Activated T-cell treated with anti-CD3 and anti-CD28 coated beads for 1 hour (primary cell): ENCODE results near the gene ARL10.
A peak's percentile ranks its signal among the peaks of the same experiment; 100 is the strongest.

ENCODE experiments used
- DNase-seq: peaks from one replicate; pipeline ENCODE4 v3.0.0-alpha.2; 2020; ENCODE audit warnings: low read depth

The ARL10 gene

GRCh38 chr5:176410486-176411180, 45.3 kb downstream of the ARL10 start:
- no peak for DNase-seq

- DNase-seq, result no peak
Observed at GRCh38 chr5:176412517-176413254, 47.4 kb downstream of the ARL10 start.

DNA sequence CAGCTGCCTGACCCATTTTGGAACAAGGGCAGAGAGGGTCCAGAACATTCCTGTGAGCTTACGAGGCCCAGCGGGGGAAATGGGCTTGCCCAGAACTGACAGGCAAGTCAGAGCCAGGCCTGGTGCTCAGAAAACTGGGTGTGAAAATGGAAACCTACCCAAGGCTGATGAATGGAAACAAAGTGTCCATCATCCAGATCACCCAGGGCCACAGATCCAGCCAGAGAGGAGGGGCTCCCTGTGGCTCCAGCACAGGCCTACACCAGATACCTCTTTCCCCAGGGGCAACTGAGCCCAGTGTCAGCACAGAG, 47.9 kb downstream of the ARL10 start:
- DNase-seq, result no peak

DNA sequence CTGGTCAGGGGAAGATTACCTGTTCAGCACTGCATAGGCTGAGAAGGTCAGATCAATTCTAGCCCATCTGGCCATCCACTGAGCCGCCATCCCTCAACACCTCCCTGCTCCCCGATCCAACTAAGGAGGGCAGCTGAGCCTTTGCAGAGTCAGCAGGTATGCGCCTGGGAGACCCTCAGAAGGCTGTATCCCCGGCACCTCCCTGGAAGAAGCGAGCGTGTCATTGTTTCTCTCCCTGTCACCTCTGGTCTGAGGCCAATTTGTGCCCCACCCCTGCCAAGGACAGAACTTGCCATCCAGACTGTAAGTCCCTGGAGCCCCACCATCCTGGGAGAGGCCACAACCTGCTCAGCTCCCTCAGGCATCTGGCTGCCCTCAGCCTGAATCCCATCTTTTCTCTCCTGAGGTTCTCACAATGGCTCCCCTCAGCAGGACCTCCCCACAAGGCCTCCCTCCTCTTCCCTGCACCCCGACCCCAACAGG, 48.5 kb downstream of the ARL10 start:
- no peak for DNase-seq

DNA sequence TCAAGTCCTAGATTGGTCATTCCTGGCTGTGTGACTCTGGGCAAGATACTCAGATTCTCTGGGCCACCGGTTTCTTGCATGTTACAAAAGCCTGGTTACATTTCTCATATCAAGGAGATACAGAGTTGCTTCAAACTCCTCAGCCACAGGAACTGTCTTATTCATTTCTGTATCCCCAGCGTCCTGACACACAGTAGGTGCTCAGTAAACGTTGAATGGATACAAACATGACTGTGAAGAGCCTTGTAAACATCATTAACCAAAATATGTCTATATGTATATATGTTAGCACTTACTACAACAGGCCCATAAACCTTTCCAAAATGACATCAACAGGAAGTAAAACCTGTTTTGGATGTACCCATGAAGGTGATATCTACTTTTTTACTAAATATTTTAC, 49.4 kb downstream of the ARL10 start:
- no peak for DNase-seq

DNA sequence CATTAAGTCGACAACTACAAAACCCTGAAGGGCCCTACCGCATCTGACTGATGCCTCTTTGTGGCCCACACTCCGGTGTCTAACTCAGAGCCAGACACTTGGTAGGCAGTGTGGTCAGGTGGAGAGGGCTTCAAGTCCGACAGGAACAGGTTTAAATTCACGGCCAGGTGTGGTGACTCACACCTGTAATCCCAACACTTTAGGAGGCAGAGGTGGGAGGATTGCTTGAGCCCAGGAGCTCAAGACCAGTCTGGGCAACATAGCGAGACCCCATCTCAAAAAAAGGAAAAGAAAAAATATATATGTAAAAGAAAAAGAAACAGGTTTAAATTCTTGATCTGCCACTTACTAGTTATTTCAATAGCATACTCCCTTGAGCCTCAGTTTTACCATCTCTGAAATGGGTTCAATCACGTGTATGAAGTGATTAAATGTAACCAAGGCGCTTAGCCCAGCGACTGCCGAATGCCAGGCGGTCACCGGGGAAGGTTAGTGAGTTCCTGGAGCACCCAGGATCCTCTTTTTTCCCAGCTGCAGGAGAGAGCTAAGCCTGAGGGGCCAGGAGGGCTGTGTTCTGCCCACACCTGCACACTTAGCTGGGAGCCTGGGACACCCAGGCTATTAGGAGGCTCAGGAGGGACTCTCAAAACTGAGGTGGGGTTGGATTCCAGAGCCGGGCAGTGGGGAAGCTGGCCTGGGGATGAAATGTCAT, 50.1 kb downstream of the ARL10 start:
- no peak for DNase-seq

GRCh38 chr5:176415952-176416924, 51.0 kb downstream of the ARL10 start, which contains the start of gene CLTB:
TSS of gene CLTB (minus strand) at chr5:176416539. CDS start at chr5:176416363, 176 bp downstream.
- peak; percentile 90 for DNase-seq

- no peak for DNase-seq
Observed at GRCh38 chr5:176416965-176417364, 51.7 kb downstream of the ARL10 start.

GRCh38 chr5:176418251-176418650, 53.0 kb downstream of the ARL10 start:
- no peak for DNase-seq

GRCh38 chr5:176420086-176420485, 54.8 kb downstream of the ARL10 start:
- no peak for DNase-seq

GRCh38 chr5:176420972-176421544, 55.8 kb downstream of the ARL10 start:
- DNase-seq, result no peak

GRCh38 chr5:176424181-176424580, 58.9 kb downstream of the ARL10 start:
- no peak for DNase-seq

- DNase-seq, result no peak
Observed at GRCh38 chr5:176425138-176425537, 59.9 kb downstream of the ARL10 start.

DNA sequence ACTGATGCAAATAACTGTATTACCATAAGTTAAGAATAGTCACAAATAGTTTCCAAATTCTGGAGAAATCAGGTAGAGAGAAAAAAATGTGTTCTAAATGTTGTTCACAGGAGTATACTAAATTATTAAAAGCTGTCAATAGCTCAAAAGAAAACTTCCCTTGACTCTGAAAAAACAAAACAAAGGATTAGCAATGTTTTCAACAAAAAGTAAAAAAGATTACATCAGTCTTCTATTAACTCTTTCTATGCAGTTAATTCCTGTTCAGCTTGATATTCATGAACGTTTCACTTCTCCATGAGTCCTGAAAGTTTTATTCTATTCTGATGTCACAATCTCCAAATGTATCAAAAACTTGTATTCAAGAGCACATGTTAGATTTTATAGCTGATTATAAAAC, 60.5 kb downstream of the ARL10 start:
- DNase-seq, result no peak

DNA sequence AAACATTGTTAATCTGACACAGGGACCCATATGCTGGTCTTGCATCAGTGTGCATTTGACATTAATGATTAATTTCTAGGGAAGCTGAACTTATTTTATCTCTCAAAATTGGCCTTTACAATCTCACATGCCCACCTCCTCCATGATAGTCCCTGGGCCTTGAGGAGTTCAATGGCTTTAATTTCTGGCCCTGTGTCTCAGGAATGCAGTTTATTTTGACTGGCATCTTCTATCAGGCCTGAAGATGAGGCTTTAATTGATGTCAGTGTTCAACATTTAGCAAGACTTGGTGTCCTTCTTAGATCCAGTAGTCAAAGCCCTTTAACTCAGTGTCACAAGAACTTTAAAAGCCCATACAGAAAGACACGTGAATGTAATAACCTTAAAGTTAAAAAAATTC, 61.6 kb downstream of the ARL10 start:
- DNase-seq, result no peak

DNA sequence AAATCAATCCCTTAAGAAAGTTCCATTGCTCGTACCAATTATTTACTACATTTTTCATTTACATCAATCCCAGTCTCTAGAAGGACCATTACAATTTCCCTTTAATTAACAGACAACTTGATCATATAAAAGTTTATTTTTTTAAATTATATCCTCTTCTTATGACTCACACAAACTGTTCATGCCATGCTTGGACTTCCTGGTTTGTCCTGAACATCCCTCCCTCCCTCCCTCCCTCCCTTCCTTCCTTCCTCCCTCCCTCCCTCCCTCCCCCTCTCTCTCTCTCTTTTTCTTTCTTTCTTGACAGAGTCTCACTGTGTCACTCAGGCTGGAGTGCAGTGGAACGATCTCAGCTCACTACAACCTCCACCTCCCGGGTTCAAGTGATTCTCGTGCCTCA, 62.7 kb downstream of the ARL10 start:
- DNase-seq, result no peak

- DNase-seq, result no peak
Observed at GRCh38 chr5:176429972-176430371, 64.7 kb downstream of the ARL10 start.
